CD4-positive, CD25-positive, alpha-beta regulatory T cell (primary cell): ENCODE data around the gene TMEM267. TPM values are rescaled to one million over a fixed set of nuclear protein-coding genes. Genes with fewer than 3 reads are reported as not detected.

ENCODE experiments used
- ATAC-seq, 2 donors: fragments of 150-1000 bp; cut with Tn5 transposase; one replicate each; pipeline ENCODE4 v1.10.0; 2021; ENCODE audit warnings: low read depth in 2 of 2, moderate number of reproducible peaks in 2 of 2, moderate library complexity in 1 of 2
- DNase-seq, 3 donors: peaks; one replicate each; pipeline versions ENCODE4 v3.0.0 to v3.0.0-alpha.2; 2012 to 2022; ENCODE audit warnings: mixed read lengths in 1 of 3
- H3K27ac ChIP-seq: one replicate; pipeline ENCODE4 v1.7.0; 2013; ENCODE audit warnings: mild to moderate bottlenecking, low read length; ENCODE audit not compliant: insufficient read depth, poor library complexity, severe bottlenecking
- H3K27me3 ChIP-seq: one replicate; pipeline ENCODE4 v1.7.0; 2013; ENCODE audit warnings: low read length; ENCODE audit not compliant: control insufficient read depth, insufficient read depth
- H3K36me3 ChIP-seq: one replicate; pipeline ENCODE4 v1.7.0; 2013; ENCODE audit warnings: mild to moderate bottlenecking, low read length, moderate library complexity; ENCODE audit not compliant: control insufficient read depth, insufficient read depth
- H3K4me1 ChIP-seq: 2 replicates; pipeline ENCODE4 v1.7.0; 2013; ENCODE audit warnings: mild to moderate bottlenecking, low read length; ENCODE audit not compliant: insufficient read depth, control insufficient read depth, poor library complexity, severe bottlenecking
- H3K4me3 ChIP-seq: one replicate; pipeline ENCODE4 v1.7.0; 2013; ENCODE audit warnings: low read depth, mild to moderate bottlenecking, low read length, moderate library complexity
- H3K9me3 ChIP-seq, 2 experiments: 1 replicate in 1 of 2; 2 replicates in 1 of 2; pipeline ENCODE4 v1.7.0; 2013; ENCODE audit warnings: low read length in 2 of 2, mild to moderate bottlenecking in 1 of 2, moderate library complexity in 1 of 2; ENCODE audit not compliant: control insufficient read depth in 2 of 2
- H3K27ac Mint-ChIP-seq, 3 donors: one replicate each; pipeline ENCODE4 v1.8.0; 2020 to 2022; ENCODE audit warnings: mild to moderate bottlenecking in 3 of 3, mixed read lengths in 3 of 3, moderate library complexity in 2 of 3
- H3K27me3 Mint-ChIP-seq: one replicate; pipeline ENCODE4 v1.8.0; 2022; ENCODE audit warnings: mild to moderate bottlenecking, mixed read lengths
- H3K36me3 Mint-ChIP-seq: one replicate; pipeline ENCODE4 v1.8.0; 2020; ENCODE audit warnings: mixed read lengths
- H3K4me1 Mint-ChIP-seq, 4 donors: one replicate each; pipeline ENCODE4 v1.8.0; 2020 to 2022; ENCODE audit warnings: mixed read lengths in 4 of 4, mild to moderate bottlenecking in 1 of 4
- H3K4me3 Mint-ChIP-seq, 4 donors: one replicate each; pipeline ENCODE4 v1.8.0; 2020 to 2022; ENCODE audit warnings: mild to moderate bottlenecking in 4 of 4, mixed read lengths in 4 of 4, moderate library complexity in 3 of 4
- H3K9me3 Mint-ChIP-seq, 7 donors: one replicate each; pipeline ENCODE4 v1.8.0; 2020 to 2022; ENCODE audit warnings: mixed read lengths in 7 of 7, mild to moderate bottlenecking in 3 of 7, moderate library complexity in 2 of 7
- polyA plus RNA-seq, 4 donors: library from polyadenylated mRNA; unstranded; fragments of 300-500 nt; fragmentation: Illumina TruSeq; gene quantifications; one replicate each; pipeline ENCODE4 v1.2.3, GENCODE V29; 2021
- total RNA-seq: library from RNA; stranded (reverse); gene quantifications from one replicate; pipeline ENCODE4 v1.2.3, GENCODE V29; 2022

TMEM267 gene
- total RNA-seq (11.5 TPM), polyA plus RNA-seq (10 to 100 TPM; 31.0 to 33.5 (median 32.6) TPM)

- H3K27me3 Mint-ChIP-seq, result no peaks in the 10 kb centered on the region
- no peaks in the 10 kb centered on the region for H3K27me3 ChIP-seq
- peaks cover 31 to 63% (median 49%) of the 10 kb centered on the region in 4 donors for H3K4me1 Mint-ChIP-seq
- ATAC-seq (peak; percentile 89 to 90), DNase-seq (peak; percentile 73 to 93 (median 82))
- H3K4me1 ChIP-seq, result peaks cover 35% of the 10 kb centered on the region
- peak within 1 kb of the TSS; percentile 87 for H3K4me3 ChIP-seq
- peak within 1 kb of the TSS; percentile 98 to 100 (median 100) for H3K27ac Mint-ChIP-seq
- H3K36me3 ChIP-seq, result no peaks in the 10 kb centered on the region
- H3K9me3 ChIP-seq, result no peaks in the 10 kb centered on the region
- peak within 1 kb of the TSS; percentile 97 for H3K27ac ChIP-seq
- H3K4me3 Mint-ChIP-seq, result peak within 1 kb of the TSS; percentile 89 to 99 (median 98)
- no peaks in the 10 kb centered on the region for H3K36me3 Mint-ChIP-seq
- H3K9me3 Mint-ChIP-seq, result no peaks in the 10 kb centered on the region
Observed at GRCh38 chr5:43483298-43484105, at the start of gene TMEM267. TMEM267 (minus strand) TSS chr5:43483865; CDS start chr5:43453969, 29,896 bp downstream.

- no peak overlapping the region for H3K4me3 ChIP-seq
- H3K9me3 ChIP-seq, result no peaks in the 10 kb centered on the region
- Mint-ChIP-seq H3K4me1 (peaks cover 6 to 20% (median 16%) of the 10 kb centered on the region in 4 donors), H3K27me3 (no peaks in the 10 kb centered on the region), H3K9me3 (no peaks in the 10 kb centered on the region), H3K27ac (no peak overlapping the region), H3K36me3 (peaks cover 57% of the 10 kb centered on the region), H3K4me3 (no peak overlapping the region)
- no peak for DNase-seq
- H3K36me3 ChIP-seq, result peaks cover 83% of the 10 kb centered on the region
- H3K4me1 ChIP-seq, result no peaks in the 10 kb centered on the region
- no peaks in the 10 kb centered on the region for H3K27me3 ChIP-seq
- no peak overlapping the region for H3K27ac ChIP-seq
- no peak for ATAC-seq
Observed at GRCh38 chr5:43530648-43531047, 47.0 kb upstream of the TMEM267 start.

GRCh38 chr5:43523662-43524072, 40.0 kb upstream of the TMEM267 start:
- no peak overlapping the region for H3K4me3 ChIP-seq
- ATAC-seq, result no peak
- Mint-ChIP-seq H3K27ac (peak overlapping the region in 1 of 3 donors; percentile 34), H3K27me3 (no peaks in the 10 kb centered on the region), H3K4me3 (no peak overlapping the region), H3K4me1 (peaks cover 0 to 2% (median 0%) of the 10 kb centered on the region in 4 donors), H3K36me3 (peaks cover 47% of the 10 kb centered on the region), H3K9me3 (peaks cover 0 to 2% (median 0%) of the 10 kb centered on the region in 7 donors)
- no peaks in the 10 kb centered on the region for H3K27me3 ChIP-seq
- H3K4me1 ChIP-seq, result no peaks in the 10 kb centered on the region
- H3K9me3 ChIP-seq, result no peaks in the 10 kb centered on the region
- DNase-seq, result no peak
- peaks cover 36% of the 10 kb centered on the region for H3K36me3 ChIP-seq
- no peak overlapping the region for H3K27ac ChIP-seq

GRCh38 chr5:43520615-43521014, 37.0 kb upstream of the TMEM267 start:
- H3K27ac Mint-ChIP-seq, result no peak overlapping the region
- peaks cover 30% of the 10 kb centered on the region for H3K36me3 Mint-ChIP-seq
- peaks cover 1 to 6% (median 4%) of the 10 kb centered on the region in 4 donors for H3K4me1 Mint-ChIP-seq
- Histone ChIP-seq H3K4me3 (no peak overlapping the region), H3K9me3 (no peaks in the 10 kb centered on the region), H3K36me3 (peaks cover 16% of the 10 kb centered on the region), H3K27me3 (no peaks in the 10 kb centered on the region), H3K27ac (no peak overlapping the region), H3K4me1 (peaks cover 2% of the 10 kb centered on the region)
- H3K27me3 Mint-ChIP-seq, result no peaks in the 10 kb centered on the region
- H3K9me3 Mint-ChIP-seq, result peaks cover 0 to 2% (median 0%) of the 10 kb centered on the region in 7 donors
- DNase-seq, result no peak
- ATAC-seq, result no peak
- no peak overlapping the region for H3K4me3 Mint-ChIP-seq

GRCh38 chr5:43515678-43516048, 32.0 kb upstream of the TMEM267 start:
- Mint-ChIP-seq H3K36me3 (peaks cover 8% of the 10 kb centered on the region), H3K9me3 (peaks cover 0 to 2% (median 0%) of the 10 kb centered on the region in 7 donors), H3K27me3 (no peaks in the 10 kb centered on the region), H3K27ac (peak overlapping the region in 2 of 3 donors; percentile 96 to 97), H3K4me3 (peak overlapping the region; percentile 95 to 98 (median 96)), H3K4me1 (peaks cover 26 to 41% (median 30%) of the 10 kb centered on the region in 4 donors)
- Histone ChIP-seq H3K27ac (peak overlapping the region; percentile 87), H3K36me3 (no peaks in the 10 kb centered on the region), H3K9me3 (no peaks in the 10 kb centered on the region), H3K4me1 (peaks cover 17% of the 10 kb centered on the region), H3K4me3 (peak overlapping the region; percentile 88), H3K27me3 (no peaks in the 10 kb centered on the region)
- DNase-seq (no peak), ATAC-seq (no peak)

- Histone ChIP-seq H3K27ac (peak within 1 kb of the TSS; percentile 87), H3K4me3 (peak within 1 kb of the TSS; percentile 88), H3K36me3 (no peaks in the 10 kb centered on the region), H3K4me1 (peaks cover 17% of the 10 kb centered on the region), H3K27me3 (no peaks in the 10 kb centered on the region), H3K9me3 (no peaks in the 10 kb centered on the region)
- ATAC-seq (peak; percentile 95 to 98), DNase-seq (peak; percentile 90 to 95 (median 91))
- H3K9me3 Mint-ChIP-seq, result peaks cover 0 to 2% (median 0%) of the 10 kb centered on the region in 7 donors
- H3K36me3 Mint-ChIP-seq, result peaks cover 5% of the 10 kb centered on the region
- H3K27me3 Mint-ChIP-seq, result no peaks in the 10 kb centered on the region
- peak within 1 kb of the TSS; percentile 95 to 98 (median 96) for H3K4me3 Mint-ChIP-seq
- peak within 1 kb of the TSS; percentile 96 to 97 (median 97) for H3K27ac Mint-ChIP-seq
- peaks cover 24 to 41% (median 30%) of the 10 kb centered on the region in 4 donors for H3K4me1 Mint-ChIP-seq
Observed at GRCh38 chr5:43514816-43515677, 31.4 kb upstream of the TMEM267 start, which contains the start of gene C5orf34. C5orf34 (minus strand) TSS chr5:43515148; CDS start chr5:43509339, 5,809 bp downstream.

GRCh38 chr5:43514471-43514815, 30.8 kb upstream of the TMEM267 start:
- H3K4me1 Mint-ChIP-seq, result peaks cover 24 to 41% (median 30%) of the 10 kb centered on the region in 4 donors
- H3K36me3 ChIP-seq, result no peaks in the 10 kb centered on the region
- H3K4me1 ChIP-seq, result peaks cover 17% of the 10 kb centered on the region
- H3K27me3 Mint-ChIP-seq, result no peaks in the 10 kb centered on the region
- no peak for DNase-seq
- H3K9me3 ChIP-seq, result no peaks in the 10 kb centered on the region
- ATAC-seq, result peak in 1 of 2 donors; percentile 20
- H3K27ac Mint-ChIP-seq, result peak overlapping the region; percentile 96 to 97 (median 97)
- H3K4me3 Mint-ChIP-seq, result peak overlapping the region; percentile 95 to 98 (median 96)
- peaks cover 5% of the 10 kb centered on the region for H3K36me3 Mint-ChIP-seq
- H3K9me3 Mint-ChIP-seq, result peaks cover 0 to under 1% (median 0%) of the 10 kb centered on the region in 7 donors
- peak overlapping the region; percentile 87 for H3K27ac ChIP-seq
- H3K4me3 ChIP-seq, result peak overlapping the region; percentile 88
- no peaks in the 10 kb centered on the region for H3K27me3 ChIP-seq
